GM12891 (cell line): Measurements from ENCODE around the gene BEND5.

Experiments used
- DNase-seq: peaks from one replicate; pipeline ENCODE4 v3.0.0; 2011; ENCODE audit warnings: low spot score; ENCODE audit not compliant: insufficient read length
- FAIRE-seq: peaks from 2 replicates; lab custom pipeline; 2011; peaks lifted over from hg19 to GRCh38; lab: Jason Lieb, UNC
- PAX5 ChIP-seq: IDR thresholded peaks from 2 replicates; pipeline ENCODE4 v1.6.1; 2011; ENCODE audit warnings: low read length, moderate library complexity, mild to moderate bottlenecking; ENCODE audit not compliant: insufficient read depth, severe bottlenecking
- POLR2A ChIP-seq: IDR thresholded peaks from 2 replicates; pipeline ENCODE4 v1.6.1; 2011; ENCODE audit warnings: low read depth, low read length, control low read depth
- POLR2AphosphoS5 ChIP-seq: IDR thresholded peaks from 2 replicates; pipeline ENCODE4 v1.6.1; 2011; ENCODE audit warnings: low read depth, low read length, control low read depth
- POU2F2 ChIP-seq: IDR thresholded peaks from 2 replicates; pipeline ENCODE4 v1.6.1; 2011; ENCODE audit warnings: low read depth, mild to moderate bottlenecking, control low read depth, low read length, moderate library complexity
- SPI1 ChIP-seq: IDR thresholded peaks from 2 replicates; pipeline ENCODE4 v1.6.1; 2011; ENCODE audit warnings: low read depth, low read length, control low read depth
- TAF1 ChIP-seq: IDR thresholded peaks from 2 replicates; pipeline ENCODE4 v1.6.1; 2011; ENCODE audit warnings: low read depth, low read length, control low read depth

BEND5 gene

GRCh38 chr1:48793863-48794262 lies 17.2 kb upstream of the BEND5 start:
- no peak for FAIRE-seq
- TF ChIP-seq POU2F2, result no peak
- TF ChIP-seq SPI1, result peak; percentile 72
- no peak for DNase-seq

GRCh38 chr1:48792961-48793360 lies 16.3 kb upstream of the BEND5 start:
- TF ChIP-seq POLR2AphosphoS5, result no peak
- TF ChIP-seq PAX5, result no peak
- TF ChIP-seq POLR2A, result no peak
- no peak for TF ChIP-seq POU2F2
- no peak for TF ChIP-seq SPI1
- TF ChIP-seq TAF1, result no peak
- no peak for FAIRE-seq
- DNase-seq, result no peak

- TF ChIP-seq PAX5 (no peak), TAF1 (no peak), POU2F2 (no peak), POLR2AphosphoS5 (no peak), POLR2A (no peak), SPI1 (no peak)
- DNase-seq (no peak), FAIRE-seq (no peak)
Observed at GRCh38 chr1:48790397-48790796, 13.7 kb upstream of the BEND5 start.

- TF ChIP-seq POLR2A, result no peak
- TF ChIP-seq SPI1, result peak; percentile 37; the same call in 1 of the 2 replicates
- TF ChIP-seq TAF1, result no peak
- TF ChIP-seq PAX5, result no peak
- DNase-seq (no peak), FAIRE-seq (no peak)
Observed at GRCh38 chr1:48789903-48790302, 13.2 kb upstream of the BEND5 start.

GRCh38 chr1:48785869-48786268 lies 9.2 kb upstream of the BEND5 start:
- FAIRE-seq, result no peak
- TF ChIP-seq TAF1 (no peak), POLR2A (no peak), PAX5 (no peak), SPI1 (no peak), POU2F2 (no peak)
- no peak for DNase-seq

GRCh38 chr1:48784301-48784700 lies 7.6 kb upstream of the BEND5 start:
- no peak for TF ChIP-seq POLR2A
- no peak for TF ChIP-seq PAX5
- TF ChIP-seq POLR2AphosphoS5, result no peak
- DNase-seq, result no peak
- no peak for FAIRE-seq

GRCh38 chr1:48777219-48777895 lies 666 bp upstream of the BEND5 start:
- TF ChIP-seq POLR2A, result no peak
- TF ChIP-seq SPI1, result no peak
- TF ChIP-seq POU2F2, result no peak
- no peak for TF ChIP-seq POLR2AphosphoS5
- TF ChIP-seq TAF1, result no peak
- TF ChIP-seq PAX5, result no peak
- DNase-seq (no peak), FAIRE-seq (no peak)

- DNase-seq (no peak), FAIRE-seq (no peak)
- TF ChIP-seq POU2F2 (no peak), PAX5 (no peak), TAF1 (no peak), SPI1 (no peak), POLR2AphosphoS5 (no peak), POLR2A (no peak)
Observed at GRCh38 chr1:48775831-48776392, 779 bp downstream of the BEND5 start.

- DNase-seq (no peak), FAIRE-seq (no peak)
- TF ChIP-seq POLR2AphosphoS5 (no peak), POLR2A (no peak), SPI1 (no peak), PAX5 (no peak), POU2F2 (no peak), TAF1 (no peak)
Observed at GRCh38 chr1:48773133-48773532, 3.6 kb downstream of the BEND5 start.

- DNase-seq, result no peak
- no peak for FAIRE-seq
- TF ChIP-seq SPI1 (no peak), POLR2A (no peak), POLR2AphosphoS5 (no peak), PAX5 (no peak), POU2F2 (no peak), TAF1 (no peak)
Observed at GRCh38 chr1:48772211-48772610, 4.5 kb downstream of the BEND5 start.

GRCh38 chr1:48771561-48771960 lies 5.1 kb downstream of the BEND5 start:
- no peak for DNase-seq
- no peak for TF ChIP-seq SPI1
- TF ChIP-seq POLR2A, result no peak
- no peak for TF ChIP-seq POU2F2
- no peak for TF ChIP-seq POLR2AphosphoS5
- TF ChIP-seq TAF1, result no peak
- TF ChIP-seq PAX5, result no peak
- FAIRE-seq, result no peak
